Limb (tissue), 2 donors: ENCODE data around the gene CES2.
"Not testable (repeated sequence)": the region's sequence is repeated elsewhere in the genome, so short reads cannot be mapped to it uniquely, and the experiment has no call there.

ENCODE experiments used
- DNase-seq, 2 donors: peaks; one replicate each; pipeline ENCODE4 v3.0.0-alpha.2; 2016; ENCODE audit errors: extremely low spot score in 2 of 2

CES2 gene

GRCh38 chr16:66952430-66953110 lies 17.3 kb downstream of the CES2 start:
- DNase-seq = no peak

GRCh38 chr16:66953462-66954096 lies 18.3 kb downstream of the CES2 start:
- no peak for DNase-seq

GRCh38 chr16:66954097-66954659 lies 18.9 kb downstream of the CES2 start:
- peak; percentile 59 to 86 for DNase-seq

- DNase-seq = not testable (repeated sequence)
Measured at GRCh38 chr16:66955363-66956153, 20.2 kb downstream of the CES2 start.

- DNase-seq = not testable (repeated sequence)
Measured at GRCh38 chr16:66956154-66956457, 20.8 kb downstream of the CES2 start.

GRCh38 chr16:66958857-66959703 lies 23.8 kb downstream of the CES2 start:
- no peak for DNase-seq

GRCh38 chr16:66959704-66960161 lies 24.4 kb downstream of the CES2 start:
- no peak for DNase-seq

- no peak for DNase-seq
Measured at GRCh38 chr16:66960270-66960669, 25.0 kb downstream of the CES2 start.

GRCh38 chr16:66961065-66961744 lies 25.9 kb downstream of the CES2 start, which contains the start of gene CES3:
Gene CES3 (plus strand): TSS chr16:66961266. CDS start chr16:66961308, 42 bp downstream.
- DNase-seq = peak; percentile 37 to 58

- DNase-seq = no peak
Measured at GRCh38 chr16:66961914-66962313, 26.6 kb downstream of the CES2 start.

- no peak for DNase-seq
Measured at GRCh38 chr16:66964049-66964448, 28.7 kb downstream of the CES2 start.

GRCh38 chr16:66968847-66969246 lies 33.5 kb downstream of the CES2 start:
- no peak for DNase-seq

- no peak for DNase-seq
Measured at GRCh38 chr16:66970775-66971720, 35.7 kb downstream of the CES2 start.

- no peak for DNase-seq
Measured at GRCh38 chr16:66972983-66973382, 37.7 kb downstream of the CES2 start.

- DNase-seq = no peak
Measured at GRCh38 chr16:66973716-66974115, 38.4 kb downstream of the CES2 start.

- not testable (repeated sequence) for DNase-seq
Measured at GRCh38 chr16:66974156-66974931, 39.0 kb downstream of the CES2 start.

- not testable (repeated sequence) for DNase-seq
Measured at GRCh38 chr16:66974932-66975246, 39.6 kb downstream of the CES2 start.

- DNase-seq = no peak
Measured at GRCh38 chr16:66975302-66975893, 40.1 kb downstream of the CES2 start.
